Ecto neural progenitor cell (in vitro differentiated cells): ENCODE data around the gene BEND3.

ENCODE experiments used
- DNase-seq: peaks from one replicate; pipeline ENCODE4 v3.0.0-alpha.2; 2018; ENCODE audit warnings: low spot score

BEND3 gene

GRCh38 chr6:107082045-107082444 is 33.3 kb downstream of the BEND3 start:
- DNase-seq: no peak

DNA sequence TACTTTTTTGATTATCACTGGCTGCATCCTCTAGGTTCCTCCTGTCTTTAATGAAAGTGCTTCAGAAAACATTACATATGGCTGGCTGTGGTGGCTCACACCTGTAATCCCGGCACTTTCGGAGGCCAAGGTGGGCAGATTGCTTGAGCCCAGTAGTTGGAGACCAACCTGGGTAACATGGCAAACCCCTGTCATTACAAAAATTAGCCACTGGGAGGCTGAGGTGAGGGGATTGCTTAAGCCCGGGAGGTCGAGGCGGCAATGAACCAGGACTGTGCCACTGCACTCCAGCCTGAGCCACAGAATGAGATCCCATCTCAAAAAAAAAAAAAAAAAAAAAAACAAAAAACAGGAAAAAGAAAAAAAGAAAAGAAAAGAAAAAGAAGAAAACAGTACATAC is 35.3 kb downstream of the BEND3 start:
- no peak for DNase-seq

GRCh38 chr6:107079429-107079828 is 35.9 kb downstream of the BEND3 start:
- no peak for DNase-seq

- no peak for DNase-seq
Observed at GRCh38 chr6:107077710-107078109, 37.6 kb downstream of the BEND3 start.

GRCh38 chr6:107075951-107076381 is 39.3 kb downstream of the BEND3 start:
- no peak for DNase-seq

DNA sequence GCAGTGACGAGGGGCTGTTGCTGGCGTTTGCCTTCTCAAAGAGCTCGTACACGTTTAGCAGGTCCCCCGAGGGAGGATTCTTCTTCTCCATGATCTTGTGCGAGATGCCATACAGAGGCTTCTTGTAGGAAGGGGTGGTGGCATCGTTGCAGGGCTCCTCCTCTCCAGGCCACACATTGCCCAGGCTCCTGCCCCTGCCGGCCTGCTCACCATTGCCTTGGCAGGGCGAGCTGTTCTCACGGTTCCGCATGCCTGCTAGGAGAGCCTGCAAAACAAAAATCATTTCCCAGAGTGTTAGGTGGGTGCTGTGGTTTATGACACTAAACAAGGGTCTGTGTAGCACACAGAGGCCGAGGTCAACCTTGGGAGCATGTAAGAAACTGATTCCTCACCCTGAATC is 44.6 kb downstream of the BEND3 start:
- DNase-seq: no peak

- DNase-seq: no peak
Observed at GRCh38 chr6:107069631-107070548, 45.4 kb downstream of the BEND3 start.

- no peak for DNase-seq
Observed at GRCh38 chr6:107068691-107069630, 46.4 kb downstream of the BEND3 start.

DNA sequence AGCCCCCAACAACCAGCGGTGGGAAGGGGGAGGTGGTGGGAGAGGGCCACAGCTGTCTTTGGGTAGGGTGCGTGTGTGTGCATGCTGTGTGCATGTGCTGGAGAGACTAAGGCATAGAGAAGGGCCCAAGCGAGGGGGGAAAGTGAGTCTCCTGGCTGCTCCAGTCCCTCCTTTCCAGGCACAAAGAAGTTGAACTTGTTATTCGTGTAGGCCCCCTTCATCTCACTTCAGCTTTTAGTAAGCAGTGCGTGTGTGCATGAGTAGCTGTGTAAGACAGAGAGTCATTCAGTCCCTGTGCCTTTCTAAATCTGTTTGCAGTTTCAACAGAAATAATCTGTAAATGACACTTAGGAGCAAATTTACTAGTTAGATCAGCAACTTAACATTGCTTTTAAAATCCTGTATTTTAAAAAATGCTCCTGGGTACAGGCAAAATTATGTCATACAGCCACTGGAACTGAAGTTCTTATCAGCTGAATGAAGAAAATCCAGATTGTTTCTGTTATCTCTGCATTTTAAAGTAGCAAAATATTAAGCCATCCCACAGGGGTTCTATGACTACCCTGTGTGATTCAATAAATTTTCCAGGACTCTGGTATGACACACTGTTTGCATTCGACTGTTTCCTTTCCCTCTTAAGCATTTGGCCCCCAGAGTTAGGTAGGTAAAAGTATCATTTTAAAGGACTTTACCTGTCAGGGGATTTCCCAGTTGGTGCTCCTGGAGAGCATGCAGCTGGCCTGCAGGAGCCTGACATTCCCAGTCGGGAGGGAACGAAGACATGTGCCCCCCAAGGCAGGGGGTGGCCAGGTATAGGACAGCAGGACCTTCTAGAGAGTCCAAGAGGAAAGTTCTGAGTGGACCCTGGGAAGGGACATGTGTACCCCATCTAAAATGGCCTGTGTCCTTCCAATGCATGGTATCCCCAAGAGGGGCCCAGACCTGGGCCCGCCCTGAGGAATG is 48.3 kb downstream of the BEND3 start:
- DNase-seq: no peak

DNA sequence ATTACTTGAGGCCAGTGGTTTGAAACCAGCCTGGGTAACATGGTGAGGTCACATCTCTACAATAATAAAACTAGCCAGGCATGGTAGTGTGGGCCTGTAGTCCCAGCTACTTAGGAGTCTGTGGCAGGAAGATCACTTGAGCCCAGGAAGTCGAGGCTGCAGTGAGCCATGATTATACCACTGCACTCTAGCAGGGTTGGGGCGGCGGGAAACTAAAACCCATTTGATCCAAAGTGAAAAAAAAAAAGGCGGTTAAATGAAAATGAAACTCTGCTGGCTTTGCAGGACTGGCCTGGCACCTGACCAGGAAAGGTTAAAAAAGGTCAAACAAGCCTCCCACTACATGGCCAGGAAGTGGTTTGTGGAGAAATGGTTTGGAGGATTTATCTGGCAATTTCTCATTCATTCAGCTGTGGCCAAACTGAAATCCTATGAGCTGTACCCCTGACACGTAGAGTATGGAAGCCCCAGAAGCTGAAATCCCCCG is 50.7 kb downstream of the BEND3 start:
- no peak for DNase-seq

DNA sequence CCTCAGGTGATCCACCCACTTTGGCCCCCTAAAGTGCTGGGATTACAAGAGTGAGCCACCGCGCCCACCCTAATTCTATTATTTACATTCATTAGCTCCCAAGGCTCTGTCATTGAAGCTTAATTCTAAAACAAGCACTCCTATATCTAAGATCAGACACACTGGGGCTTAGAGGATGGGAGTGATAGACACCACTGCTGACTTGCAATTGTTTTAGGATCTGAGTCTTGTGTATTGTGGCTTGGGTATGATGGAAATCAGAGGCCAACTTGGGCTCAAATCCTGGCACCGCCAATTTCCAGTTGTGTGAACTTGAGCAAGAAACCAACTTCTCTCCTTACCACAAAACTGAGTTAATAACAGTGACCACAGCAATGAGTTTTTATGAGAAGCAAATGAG is 52.6 kb downstream of the BEND3 start:
- DNase-seq: no peak

DNA sequence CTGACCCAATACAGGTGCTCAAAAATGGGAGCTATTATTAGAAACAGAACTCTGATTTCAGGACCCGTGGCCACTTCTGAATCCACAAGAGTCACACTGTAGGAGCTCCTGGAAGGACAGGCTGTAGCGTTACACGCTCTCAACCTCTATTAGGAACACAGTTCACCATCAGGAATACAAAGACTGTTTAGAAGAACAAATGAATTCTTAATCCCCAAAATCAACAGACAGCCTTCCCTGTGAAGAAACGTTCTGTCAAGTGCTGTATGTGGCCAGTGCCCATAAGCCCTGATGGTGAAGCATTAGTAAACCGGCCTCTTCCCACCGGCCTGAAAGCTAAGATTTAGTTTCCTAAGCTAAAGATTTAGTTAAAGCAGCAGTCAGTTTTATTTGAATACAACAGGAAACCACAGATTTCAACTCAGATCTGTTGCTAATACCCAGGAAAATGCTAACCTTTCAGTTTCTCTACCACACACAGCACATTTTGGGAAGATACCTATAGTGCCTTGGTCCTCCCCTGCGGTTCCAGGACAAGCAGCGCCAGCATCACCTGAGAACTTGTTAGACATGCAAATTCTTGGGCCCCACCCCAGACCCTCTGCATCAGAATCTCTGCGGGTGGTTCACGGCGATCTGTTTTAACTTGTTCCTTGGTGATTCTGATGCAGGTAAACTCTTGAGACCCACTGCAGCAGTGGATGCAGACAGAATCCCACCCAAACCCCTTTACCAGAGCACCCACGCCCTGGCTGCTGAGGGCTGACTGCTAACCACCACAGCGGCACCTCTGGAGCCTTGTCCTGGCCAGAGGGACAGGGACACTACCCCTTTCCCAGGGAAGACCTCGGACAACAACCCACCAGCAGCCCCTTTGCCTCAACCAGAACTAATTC is 53.9 kb downstream of the BEND3 start:
- DNase-seq: no peak

GRCh38 chr6:107060704-107061103 is 54.6 kb downstream of the BEND3 start:
- no peak for DNase-seq

- no peak for DNase-seq
Observed at GRCh38 chr6:107059606-107060005, 55.7 kb downstream of the BEND3 start.

- DNase-seq: no peak
Observed at GRCh38 chr6:107057679-107058078, 57.6 kb downstream of the BEND3 start.

- no peak for DNase-seq
Observed at GRCh38 chr6:107056796-107057195, 58.5 kb downstream of the BEND3 start.

- DNase-seq: no peak
Observed at GRCh38 chr6:107047807-107048206, 67.5 kb downstream of the BEND3 start.

DNA sequence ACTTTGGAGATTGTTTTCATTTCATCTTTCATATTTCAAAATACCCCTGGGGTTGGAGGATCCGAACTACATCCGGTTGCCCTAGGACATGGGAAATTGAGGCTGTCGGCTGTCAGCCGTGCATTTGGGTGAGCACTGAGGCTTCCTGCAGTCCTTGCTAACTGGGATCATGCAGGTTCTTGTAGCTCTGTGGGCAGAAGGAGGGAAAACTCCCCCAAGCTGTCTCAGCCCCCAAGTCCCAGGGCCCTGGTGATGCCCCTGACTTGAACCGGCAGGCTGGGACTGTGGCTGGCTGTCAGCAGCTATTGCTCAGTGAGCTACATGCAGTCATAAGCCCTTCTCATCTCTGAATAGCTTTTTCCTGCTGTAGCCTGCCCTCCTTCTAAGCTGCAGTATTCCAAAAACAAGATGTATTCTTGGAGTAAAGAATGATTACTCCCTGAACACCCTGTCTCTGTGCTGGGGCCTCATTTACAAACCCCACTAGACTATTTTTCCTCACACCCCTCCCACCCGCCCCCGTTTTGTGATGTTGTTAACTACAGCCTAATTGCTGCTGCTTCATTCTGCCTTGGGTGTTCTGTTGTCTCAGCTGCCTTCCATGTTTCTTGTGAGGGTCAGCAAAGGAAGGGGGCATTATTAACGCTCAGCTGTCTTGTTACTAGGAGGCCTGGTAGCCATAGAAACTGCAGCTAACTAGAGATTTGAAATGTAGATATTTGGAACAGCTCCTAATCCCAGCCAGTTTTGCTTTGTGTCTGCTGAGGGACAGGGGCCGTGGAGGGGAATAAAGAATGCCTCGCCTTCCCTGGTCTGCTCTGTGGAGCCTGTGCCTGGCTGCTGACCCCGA is 69.3 kb downstream of the BEND3 start:
- DNase-seq: peak; percentile 55

GRCh38 chr6:107033126-107033525 is 82.2 kb downstream of the BEND3 start:
- no peak for DNase-seq
